GM18861 (cell line): ENCODE results near the gene TRIM33.

Experiments
- ATAC-seq: cut with Tn5 transposase; IDR thresholded peaks from one replicate; pipeline ENCODE4 v1.9.1; 2021; ENCODE audit not compliant: unreplicated experiment

The TRIM33 gene

DNA sequence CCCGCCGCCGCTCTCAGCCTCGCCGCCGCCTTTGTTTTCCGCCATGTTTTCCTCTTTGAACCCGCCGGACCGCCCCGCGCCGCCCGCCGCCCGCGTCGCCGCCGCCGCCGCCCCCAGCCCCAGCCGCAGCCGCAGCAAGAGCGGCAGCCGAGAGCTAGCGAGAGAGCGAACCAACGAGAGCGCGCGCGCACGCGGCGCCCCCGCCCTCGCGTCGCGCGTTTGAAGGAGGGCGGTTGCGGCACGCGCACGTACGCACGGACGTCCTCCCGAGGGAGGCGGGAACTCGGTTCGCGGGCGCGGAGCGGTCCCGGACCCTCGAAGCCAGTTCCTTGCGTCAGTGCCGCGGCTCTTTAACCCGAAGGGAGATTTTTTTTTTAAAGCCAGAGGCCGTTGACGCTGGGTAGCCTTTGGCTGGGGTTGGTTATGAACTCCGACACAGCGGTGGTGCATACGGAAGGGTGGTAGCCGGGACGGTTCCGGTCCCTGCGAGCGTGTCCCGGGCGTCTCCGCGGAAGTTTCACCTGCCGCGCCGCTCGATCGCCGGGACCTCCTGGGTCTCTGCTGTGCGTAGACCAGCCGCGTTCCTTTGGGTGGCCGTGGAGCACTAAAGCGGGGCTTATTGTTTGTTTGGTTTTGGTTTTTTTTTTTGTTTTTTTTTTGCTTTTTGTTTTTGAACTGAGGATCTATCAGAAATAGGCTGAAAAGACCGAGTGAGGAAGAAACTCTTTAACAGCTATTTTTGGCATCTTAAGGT lies at the start of gene TRIM33:
TSS of gene TRIM33 (minus strand) at position 172 of the 754 bp plus-strand sequence. CDS start at position 45, 127 bp downstream.
- ATAC-seq, result peak; percentile 76

DNA sequence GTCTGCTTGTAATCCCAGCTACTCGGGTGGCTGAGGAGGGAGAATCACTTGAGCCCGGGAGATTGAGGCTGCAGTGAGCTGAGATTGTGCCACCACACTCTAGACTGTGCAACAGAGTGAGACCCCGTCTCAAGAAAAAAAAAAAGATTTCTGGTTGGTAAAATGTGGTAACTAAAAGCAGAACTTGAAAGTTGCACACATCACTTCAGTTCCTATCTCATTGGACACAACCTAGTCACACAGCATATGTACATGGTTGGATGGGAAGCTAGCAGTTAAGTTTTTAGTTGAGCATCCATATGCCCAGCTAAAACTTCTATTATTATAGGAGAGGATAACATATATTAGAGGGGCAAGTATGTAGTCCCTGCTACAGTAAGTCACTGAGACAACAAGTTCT lies 48.4 kb upstream of the TRIM33 start:
- peak; percentile 57 for ATAC-seq

DNA sequence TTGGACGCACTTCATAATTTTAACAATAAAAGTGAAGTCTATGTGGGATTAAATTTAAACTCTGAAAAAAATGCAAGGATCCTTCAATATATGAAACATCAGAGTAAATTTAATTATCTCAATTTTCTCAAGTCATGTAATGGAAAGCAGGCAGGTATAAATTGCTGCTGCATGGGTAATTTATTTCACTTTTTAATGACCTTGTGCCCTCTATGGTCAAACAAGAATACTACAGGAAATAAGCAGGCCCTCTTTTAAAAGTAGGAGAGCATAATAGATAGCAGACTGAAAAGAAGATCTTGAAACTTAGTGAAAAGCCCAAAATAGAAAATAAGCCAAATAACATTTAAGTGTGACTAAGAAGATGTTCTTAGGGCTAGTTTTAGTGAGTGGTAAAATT lies 47.5 kb upstream of the TRIM33 start:
- peak; percentile 48 for ATAC-seq

DNA sequence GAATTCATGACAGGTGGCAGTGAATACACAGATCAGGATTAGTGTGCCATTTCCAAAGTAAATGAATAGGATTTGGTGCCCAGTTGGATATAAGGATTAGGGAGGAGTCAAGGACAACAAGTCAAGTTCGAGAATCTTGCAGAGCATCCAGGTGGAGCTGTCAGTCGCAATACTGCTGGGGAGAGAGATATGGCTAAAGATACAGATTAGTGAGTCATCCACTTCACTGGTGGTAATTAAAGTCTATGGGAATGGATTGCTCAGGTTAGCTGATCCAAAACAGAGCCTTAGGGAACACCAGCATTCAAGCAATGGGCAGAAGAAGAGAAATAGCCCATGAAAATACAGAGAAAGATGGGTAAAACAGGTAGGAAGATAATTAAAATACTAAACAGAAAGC lies 43.6 kb upstream of the TRIM33 start:
- ATAC-seq, result no peak

DNA sequence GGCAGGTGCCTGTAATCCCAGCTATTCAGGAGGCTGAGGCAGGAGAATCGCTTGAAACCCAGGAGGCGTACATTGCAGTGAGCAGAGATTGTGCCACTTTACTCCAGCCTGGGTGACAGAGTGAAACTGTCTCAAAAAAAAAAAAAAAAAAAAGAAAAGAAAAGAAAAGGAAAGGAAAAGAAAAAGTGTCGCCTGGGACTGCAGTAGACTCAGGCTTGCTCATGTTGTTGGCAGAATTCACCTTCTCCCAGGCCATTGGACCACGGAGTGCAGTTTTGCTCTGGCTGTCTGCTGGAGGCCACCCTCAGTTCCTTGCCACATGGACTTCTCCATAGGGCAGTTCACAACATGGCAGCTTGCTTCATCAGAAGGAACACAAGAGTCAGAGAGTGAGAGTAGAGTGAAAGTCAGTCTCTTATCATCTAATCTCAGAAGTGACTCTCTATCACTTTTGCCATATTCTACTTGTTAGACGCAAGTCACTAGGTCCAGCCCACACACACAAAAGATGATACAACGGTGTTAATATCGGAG lies 41.2 kb upstream of the TRIM33 start:
- ATAC-seq, result no peak

DNA sequence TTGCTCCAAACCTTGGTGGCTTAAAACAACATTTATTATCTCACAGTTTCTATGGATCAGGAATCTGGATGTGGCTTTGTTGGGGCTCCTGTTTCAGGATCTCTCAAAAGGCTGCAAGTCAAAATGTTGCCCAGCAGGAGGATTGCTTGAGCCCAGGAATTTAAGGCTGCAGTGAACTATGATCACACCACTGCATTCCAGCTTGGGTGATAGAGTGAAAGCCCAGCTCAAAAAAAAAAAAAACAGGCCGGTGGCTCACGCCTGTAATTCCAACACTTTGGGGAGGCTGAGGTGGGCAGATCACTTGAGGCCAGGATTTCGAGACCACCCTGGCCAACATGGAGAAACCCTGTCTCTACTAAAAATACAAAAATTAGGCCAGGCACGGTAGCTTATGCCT lies 40.4 kb upstream of the TRIM33 start:
- no peak for ATAC-seq

DNA sequence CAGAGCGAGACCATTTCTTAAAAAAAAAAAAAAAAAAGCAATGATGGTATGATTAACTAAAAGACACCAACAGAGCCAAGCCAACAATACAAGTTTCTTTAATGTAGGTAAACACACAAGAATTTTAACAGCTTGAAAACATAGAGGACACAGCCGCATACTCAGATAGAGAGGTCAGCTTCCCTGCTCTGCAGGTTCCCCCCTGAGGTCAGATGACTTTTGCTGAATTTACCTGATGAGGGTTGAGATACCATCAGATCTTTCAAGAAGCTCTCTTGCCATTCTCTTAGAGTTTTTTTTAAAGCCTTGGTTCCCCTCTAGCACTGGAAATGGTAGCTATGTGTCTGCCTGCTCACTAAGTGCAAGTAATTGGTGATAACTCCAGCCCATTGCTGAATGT lies 39.3 kb upstream of the TRIM33 start:
- ATAC-seq, result no peak

DNA sequence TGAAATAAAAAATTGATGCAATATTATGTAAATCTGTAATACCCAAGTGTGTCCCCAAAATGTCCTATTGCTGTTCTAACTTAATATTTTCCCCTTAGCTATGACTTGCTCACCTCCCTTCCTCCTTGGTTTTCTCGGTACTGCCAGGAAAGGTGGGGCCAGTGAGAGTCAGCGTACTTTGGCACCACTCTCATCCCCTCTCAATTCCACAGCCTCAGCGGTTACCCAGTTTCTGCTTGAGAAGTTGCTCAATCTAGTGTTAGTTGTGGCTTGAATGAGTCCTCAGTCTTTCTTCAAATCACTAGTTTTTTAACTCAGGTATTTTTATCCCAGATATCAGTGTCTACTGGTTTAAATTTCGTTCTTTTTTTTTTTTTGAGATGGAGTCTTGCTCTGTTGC lies 38.1 kb upstream of the TRIM33 start:
- ATAC-seq, result no peak

DNA sequence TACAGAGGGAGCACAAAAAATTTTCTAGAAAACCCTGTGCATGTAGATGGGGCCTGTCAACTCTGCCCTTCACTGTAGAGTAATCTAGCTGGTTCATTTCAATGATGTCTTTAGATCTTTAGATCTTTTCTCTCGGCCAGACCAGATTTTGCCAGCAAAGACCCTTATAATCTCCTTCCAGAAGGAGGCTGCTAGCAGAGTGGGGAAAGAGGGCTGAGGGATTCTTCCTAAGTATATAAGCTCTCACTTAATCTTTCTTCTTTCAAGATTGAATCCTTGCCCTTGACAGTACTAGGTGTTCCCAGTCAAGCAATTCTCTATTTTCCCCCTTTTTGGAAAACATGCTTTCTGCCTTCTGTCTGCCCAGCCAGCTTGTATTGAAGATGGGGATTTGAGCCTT lies 36.1 kb upstream of the TRIM33 start:
- ATAC-seq, result no peak

DNA sequence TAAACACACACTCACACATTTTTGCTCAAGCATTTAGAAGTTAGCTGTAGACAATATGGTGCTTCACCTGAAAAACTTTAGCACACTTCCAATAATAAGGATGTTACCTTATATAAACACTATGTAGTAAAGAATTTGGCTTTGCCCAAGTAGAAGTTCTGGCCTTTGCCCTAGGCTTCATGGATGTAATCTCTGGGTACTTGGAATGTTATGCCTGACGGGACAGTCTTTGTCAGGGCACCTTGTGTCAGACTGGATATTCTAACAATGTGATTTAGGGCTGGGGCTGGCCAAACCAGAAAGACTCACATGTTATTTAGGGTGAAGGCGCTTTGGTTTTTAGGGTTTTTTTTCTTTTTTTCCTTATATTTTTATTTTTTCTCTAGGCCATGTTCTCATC lies 34.8 kb upstream of the TRIM33 start:
- no peak for ATAC-seq

DNA sequence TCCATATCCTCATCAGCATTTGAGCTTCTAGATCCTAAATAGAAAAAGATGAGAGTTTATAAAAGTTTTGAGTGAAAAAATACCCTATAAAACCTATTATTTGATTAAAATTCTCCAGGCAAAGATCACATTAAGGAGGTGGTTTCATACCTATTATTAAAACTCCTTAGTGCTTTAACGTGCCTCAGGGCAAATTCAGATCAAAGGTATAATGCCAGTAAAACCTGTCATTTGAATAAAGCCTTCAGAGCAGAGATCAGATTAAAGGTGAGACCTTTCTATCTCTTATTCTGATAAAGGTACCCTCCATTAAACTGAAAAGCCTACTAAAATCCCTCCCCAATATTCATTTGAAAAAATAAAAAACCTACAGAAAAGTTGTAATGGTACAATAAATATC lies 34.3 kb upstream of the TRIM33 start:
- ATAC-seq, result no peak

DNA sequence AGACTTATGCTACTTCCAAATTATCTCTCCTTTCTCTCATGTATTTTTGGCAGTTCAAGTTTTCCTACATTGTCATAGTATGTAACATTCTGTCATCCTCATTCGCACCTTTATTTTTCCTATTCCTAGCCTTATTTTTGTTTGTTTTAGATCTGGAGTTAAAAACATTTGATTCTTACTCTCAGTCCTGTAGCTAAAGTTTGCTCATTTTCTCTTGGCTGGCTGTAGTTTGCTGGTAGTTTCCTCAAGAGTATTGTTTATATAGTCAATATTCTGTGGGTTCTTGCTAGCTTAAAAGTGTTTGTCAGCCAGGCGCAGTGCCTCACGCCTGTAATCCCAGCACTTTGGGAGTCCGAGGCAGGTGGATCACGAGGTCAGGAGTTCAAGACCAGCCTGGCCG lies 29.8 kb upstream of the TRIM33 start:
- ATAC-seq, result no peak

DNA sequence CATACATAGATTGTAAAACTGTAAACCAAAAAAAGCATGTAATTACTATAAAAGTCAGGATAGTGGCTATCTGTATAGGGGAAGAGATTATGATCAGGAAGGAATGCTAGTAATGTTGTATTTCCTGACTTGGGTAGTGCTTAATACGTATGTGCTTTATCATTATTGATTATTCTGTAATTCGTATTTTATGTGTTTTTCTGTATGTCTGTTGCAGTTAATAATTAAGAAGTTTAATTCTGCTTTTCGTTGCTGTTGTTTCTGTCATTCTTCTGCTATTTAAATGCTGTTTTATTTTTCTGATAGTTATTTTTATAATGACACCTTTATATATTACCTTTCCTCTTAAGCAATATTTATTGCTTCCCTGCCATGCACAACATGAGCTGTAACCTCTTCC lies 29.3 kb upstream of the TRIM33 start:
- no peak for ATAC-seq

DNA sequence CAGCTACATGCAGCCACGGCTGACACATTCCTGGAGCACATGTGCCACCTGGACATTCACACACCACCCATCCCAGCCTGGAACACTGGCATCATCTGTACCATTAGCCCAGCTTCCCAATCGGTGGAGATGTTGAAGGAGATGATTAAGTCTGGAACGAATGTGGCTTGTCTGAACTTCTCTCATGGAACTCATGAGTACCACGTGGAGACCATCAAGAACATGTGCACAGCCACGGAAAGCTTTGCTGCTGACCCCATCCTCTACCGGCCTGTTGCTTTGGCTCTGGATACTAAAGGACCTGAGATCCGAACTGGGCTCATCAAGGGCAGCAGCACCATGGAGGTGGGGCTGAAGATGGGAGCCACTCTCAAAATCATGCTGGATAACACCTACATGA lies 25.0 kb upstream of the TRIM33 start:
- ATAC-seq, result no peak

DNA sequence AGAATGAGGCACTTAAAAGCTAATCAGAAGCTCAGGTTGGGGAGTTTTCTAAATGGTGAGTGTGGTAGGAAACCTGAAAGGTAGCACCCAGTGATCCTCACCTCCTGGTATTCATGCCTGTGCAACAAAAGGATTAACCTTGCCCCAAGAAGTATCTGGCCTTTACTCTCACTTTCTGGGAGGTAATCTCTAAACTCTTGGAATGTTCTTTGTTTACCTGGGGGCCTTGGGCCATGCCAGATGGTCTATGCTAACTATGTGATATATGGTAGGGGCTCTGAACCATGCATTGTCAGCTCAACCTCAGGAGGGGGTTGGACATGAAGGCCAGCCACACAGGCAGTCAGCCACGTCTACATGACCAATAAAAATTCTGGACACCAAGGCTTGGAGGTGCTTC lies 24.4 kb upstream of the TRIM33 start:
- no peak for ATAC-seq

DNA sequence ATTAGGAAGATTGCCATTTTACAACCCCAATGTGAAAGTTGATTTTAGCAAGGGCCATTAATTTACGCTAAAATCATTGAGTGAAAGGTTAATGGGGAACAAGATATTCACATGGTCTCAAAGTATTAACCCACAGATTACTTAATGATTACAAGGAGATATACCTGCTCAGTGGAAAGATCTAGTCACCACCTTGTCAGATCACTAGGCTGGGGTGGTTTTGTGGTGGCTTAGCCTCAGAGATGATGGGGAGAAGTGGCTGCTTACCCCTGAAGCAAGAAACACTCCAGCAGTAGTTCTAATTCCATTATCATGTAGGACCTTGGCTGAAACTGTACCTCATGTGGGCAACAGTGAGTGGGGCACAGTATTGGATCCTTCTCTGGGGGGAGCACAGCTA lies 20.1 kb upstream of the TRIM33 start:
- no peak for ATAC-seq

DNA sequence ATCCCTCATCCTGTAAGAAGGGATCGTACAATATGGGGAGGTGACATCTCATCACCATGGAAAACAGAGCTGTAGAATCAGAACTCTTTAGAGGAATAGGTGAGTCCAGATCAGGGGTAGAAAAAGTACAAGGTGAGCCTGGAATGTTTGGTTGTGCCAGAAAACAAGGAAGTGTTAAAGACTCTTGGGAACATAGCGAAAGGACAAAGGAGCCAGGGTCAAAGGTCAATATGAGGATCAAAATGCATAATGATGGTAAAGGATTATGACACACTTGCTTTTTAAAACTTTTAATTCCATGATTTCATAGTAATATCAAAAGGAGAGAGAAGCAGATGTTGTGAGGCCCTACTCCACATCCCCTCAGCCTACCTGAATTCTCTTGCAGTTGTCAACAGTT lies 19.2 kb upstream of the TRIM33 start:
- ATAC-seq, result no peak

DNA sequence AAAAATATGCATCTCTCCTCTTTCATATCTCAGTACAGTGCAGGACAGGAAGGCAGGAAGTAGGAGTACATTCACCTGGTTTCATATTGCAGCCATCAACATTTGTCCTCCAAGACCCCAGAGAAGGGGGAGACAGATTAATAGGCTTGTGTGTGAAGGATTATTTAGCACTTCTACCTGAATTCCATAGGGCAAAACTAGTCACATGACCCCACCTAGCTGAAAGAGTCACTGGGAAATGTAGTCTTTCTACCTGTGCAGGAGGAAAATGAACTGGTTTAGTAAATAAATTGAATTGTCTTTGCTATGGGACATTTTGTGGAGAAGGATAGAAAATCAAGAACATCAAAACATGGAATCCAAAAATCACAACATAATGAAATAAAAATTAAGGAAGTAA lies 13.9 kb upstream of the TRIM33 start:
- peak; percentile 48 for ATAC-seq

DNA sequence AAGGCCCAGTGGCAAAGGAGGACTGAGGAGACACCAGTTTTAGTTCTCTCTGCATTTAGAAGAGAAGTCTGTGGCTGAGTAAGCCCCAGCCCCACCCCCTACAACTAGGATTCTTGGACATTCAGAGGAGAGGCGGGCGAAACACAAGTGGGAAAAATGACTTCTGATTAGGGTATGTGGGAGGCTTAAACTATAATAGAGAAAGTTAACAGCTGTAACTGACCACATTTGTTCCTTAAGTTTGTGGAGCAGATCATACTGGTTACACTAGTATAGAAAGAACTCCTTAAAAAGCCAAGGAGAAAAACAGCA lies 11.2 kb upstream of the TRIM33 start:
- no peak for ATAC-seq

DNA sequence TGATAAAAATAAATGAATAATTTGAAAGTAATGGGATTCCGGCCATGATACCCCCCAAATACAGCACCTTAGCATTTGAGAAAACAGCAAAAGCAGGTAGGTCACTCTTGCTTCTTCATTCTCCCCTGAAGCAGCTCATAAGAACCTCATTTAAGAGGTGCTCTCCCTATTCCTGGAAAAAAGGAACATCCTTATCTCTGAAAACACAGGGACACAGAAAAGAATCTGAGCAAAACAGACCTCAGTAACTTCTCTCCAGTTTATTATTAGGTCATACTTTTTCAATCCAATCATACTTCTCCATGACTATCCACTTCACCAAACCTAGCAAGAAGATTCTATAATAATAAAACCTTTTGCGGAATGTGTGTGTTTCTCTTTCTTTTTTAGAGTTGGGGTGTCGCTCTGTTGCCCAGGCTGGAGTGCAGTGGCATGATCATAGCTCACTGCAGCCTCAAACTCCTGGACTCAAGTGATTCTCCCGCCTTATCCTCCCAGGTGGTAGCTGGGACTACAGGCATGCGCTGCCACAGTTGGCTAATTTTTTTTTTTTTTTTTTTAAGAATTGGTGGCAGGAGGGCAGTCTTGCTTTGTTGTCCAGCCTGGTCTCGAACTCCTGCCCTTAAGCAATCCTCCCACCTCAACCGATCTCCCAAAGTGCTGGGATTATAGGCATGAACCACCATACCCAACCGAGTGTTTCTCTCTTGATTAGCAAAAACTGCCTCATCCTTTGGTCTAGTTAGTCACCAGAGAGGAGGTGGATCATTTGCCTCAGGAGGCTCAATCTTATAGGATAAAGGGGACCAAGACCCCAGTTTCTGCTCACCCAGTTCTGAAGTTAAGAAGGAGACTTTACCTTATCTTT lies 10.6 kb upstream of the TRIM33 start:
- no peak for ATAC-seq

DNA sequence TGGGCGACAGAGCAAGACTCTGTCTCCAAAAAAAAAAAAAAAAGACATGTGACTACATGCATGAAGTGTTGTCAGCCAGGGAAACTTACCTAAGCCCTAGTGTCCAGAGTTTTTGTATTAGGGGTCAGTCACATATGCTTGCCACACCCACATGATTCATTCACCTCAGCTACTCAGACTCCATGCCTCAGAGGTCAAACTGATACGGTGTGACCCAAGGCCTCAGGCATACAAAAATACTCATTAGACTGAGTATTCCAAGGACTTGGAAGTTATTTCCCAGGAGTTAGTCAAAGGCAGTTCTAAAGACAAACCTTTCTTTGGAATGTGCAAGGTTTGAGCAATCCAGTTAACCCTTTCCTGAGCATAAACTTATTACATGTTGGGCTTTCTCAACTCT lies 6.3 kb upstream of the TRIM33 start:
- ATAC-seq, result no peak

DNA sequence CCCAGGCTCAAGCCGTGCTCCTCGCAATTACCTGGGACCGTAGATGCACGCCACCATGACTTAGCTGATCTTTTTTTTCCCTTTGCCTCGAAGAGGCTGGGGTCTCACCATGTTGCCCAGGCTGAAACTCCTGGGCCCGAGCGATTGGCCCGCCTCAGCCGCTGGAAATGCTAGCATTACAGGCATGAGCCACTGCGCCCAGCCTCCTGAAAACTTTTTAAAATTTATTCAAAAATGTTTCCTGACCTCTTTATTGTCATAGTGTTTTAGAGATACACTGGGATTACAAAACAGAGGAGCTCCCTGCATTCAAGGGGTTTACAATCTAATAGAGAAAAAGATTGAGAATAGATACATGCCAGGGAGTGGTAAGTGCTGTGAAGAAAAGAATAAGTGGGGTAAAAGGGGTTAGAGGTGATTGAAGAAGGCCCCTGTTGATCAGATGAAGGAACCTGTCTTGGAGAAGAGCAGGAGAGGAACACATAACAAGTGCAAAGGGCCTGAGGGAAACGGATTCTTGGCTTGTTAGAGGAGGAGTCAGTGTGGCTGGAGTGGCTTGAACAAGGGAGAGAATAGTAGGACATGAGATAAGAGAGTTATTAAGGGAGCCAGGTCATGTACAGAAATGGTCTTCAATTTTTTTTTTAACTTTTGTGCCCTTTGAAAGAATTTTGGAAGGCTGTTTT lies 1.7 kb upstream of the TRIM33 start:
- ATAC-seq, result no peak
